Lung (tissue), 12 donors: ENCODE data around the gene RNPEPL1. TPM values are rescaled to one million over a fixed set of nuclear protein-coding genes. Genes with fewer than 3 reads are reported as not detected.

ENCODE experiments used
- ATAC-seq: fragments of 200-7000 bp; cut with Tn5 transposase; one replicate; pipeline ENCODE4 v1.9.1; 2020; ENCODE audit warnings: moderate number of reproducible peaks; ENCODE audit not compliant: insufficient read depth, low FRiP score
- DNase-seq, 3 donors: peaks; one replicate each; pipeline ENCODE4 v3.0.0-alpha.2; 2013 to 2017
- H3K27ac ChIP-seq, 2 donors: one replicate each; pipeline ENCODE4 v1.5.1; 2013; ENCODE audit warnings: mild to moderate bottlenecking in 2 of 2, moderate library complexity in 2 of 2, control low read depth in 1 of 2, inconsistent platforms in 1 of 2, low read depth in 1 of 2, low read length in 1 of 2
- H3K27me3 ChIP-seq, 3 donors: one replicate each; pipeline ENCODE4 v1.5.1; 2013; ENCODE audit warnings: low read length in 2 of 3; ENCODE audit not compliant: control insufficient read depth in 3 of 3, insufficient read depth in 3 of 3
- H3K36me3 ChIP-seq, 4 donors: one replicate each; pipeline ENCODE4 v1.5.1; 2013; ENCODE audit warnings: low read length in 4 of 4, mild to moderate bottlenecking in 1 of 4, moderate library complexity in 1 of 4; ENCODE audit not compliant: control insufficient read depth in 4 of 4, insufficient read depth in 4 of 4
- H3K4me1 ChIP-seq, 5 donors: one replicate each; pipeline ENCODE4 v1.5.1; 2013; ENCODE audit warnings: low read length in 5 of 5, mild to moderate bottlenecking in 2 of 5, moderate library complexity in 1 of 5; ENCODE audit not compliant: control insufficient read depth in 5 of 5, insufficient read depth in 5 of 5
- H3K4me3 ChIP-seq: one replicate; pipeline ENCODE4 v1.5.1; 2013; ENCODE audit warnings: mild to moderate bottlenecking, control low read depth, moderate library complexity
- H3K9ac ChIP-seq, 2 donors: one replicate each; pipeline ENCODE4 v1.5.1; 2013; ENCODE audit warnings: low read length in 2 of 2, control low read depth in 1 of 2; ENCODE audit not compliant: insufficient read depth in 1 of 2
- H3K9me3 ChIP-seq, 4 donors: one replicate each; pipeline ENCODE4 v1.5.1; 2013; ENCODE audit warnings: low read length in 3 of 4, mild to moderate bottlenecking in 1 of 4, moderate library complexity in 1 of 4; ENCODE audit not compliant: control insufficient read depth in 4 of 4, insufficient read depth in 3 of 4
- CTCF ChIP-seq: IDR thresholded peaks from 2 replicates; pipeline ENCODE4 v1.5.1; 2012; ENCODE audit warnings: mild to moderate bottlenecking; ENCODE audit errors: control extremely low read depth, extremely low read depth
- WGBS, 2 donors: extraction: QIAGEN DNeasy Blood & Tissue Kit; methylation state at CpG; one replicate each; pipeline ENCODE4 v1.1.7; 2013; 5-methylcytosine and 5-hydroxymethylcytosine counted together
- polyA plus RNA-seq, 2 donors: library from polyadenylated mRNA; stranded (reverse); fragments of 200-250 nt; gene quantifications; one replicate each; pipeline ENCODE4 v1.2.1, GENCODE V29; 2013
- total RNA-seq, 2 donors: library from RNA; depleted of rRNA in 1 of 2; stranded (reverse); fragments of >200 nt in 1 of 2; gene quantifications; one replicate each; pipeline ENCODE4 v1.2.1, GENCODE V29; 2014 to 2021
- donor health status: control.
- donor health status: control.
- donor health status: Bipolar disorder and iron deficiency.
- donor health status: healthy.
- donor health status: DM: yes; HTN: yes; CAD: no.

The RNPEPL1 gene
- total and polyA plus RNA-seq, 4 donors = 24.5 to 235 (median 88.2) TPM

- Histone ChIP-seq H3K4me3 (no peak overlapping the region), H3K36me3 (peaks cover 0 to 50% (median 2%) of the 10 kb centered on the region in 4 donors), H3K27ac (peak overlapping the region in 1 of 2 donors; percentile 95), H3K9me3 (no peaks in the 10 kb centered on the region), H3K4me1 (peaks cover 0 to 17% (median 0%) of the 10 kb centered on the region in 5 donors), H3K9ac (no peak overlapping the region), H3K27me3 (no peaks in the 10 kb centered on the region)
- DNase-seq (no peak), ATAC-seq (no peak)
- 83 to 88% methylated on average over 11 to 12 of the region's 12 CpGs for WGBS, 2 donors
- TF ChIP-seq CTCF = no peak
These were observed 10.9 kb downstream of the RNPEPL1 start for GRCh38 chr2:240579071-240579762.

GRCh38 chr2:240579771-240580614 lies 11.7 kb downstream of the RNPEPL1 start:
- no peaks in the 10 kb centered on the region for H3K27me3 ChIP-seq
- WGBS, 2 donors = 36 to 44% methylated on average over 27 of the region's 27 CpGs
- peaks cover 0 to 42% (median 2%) of the 10 kb centered on the region in 4 donors for H3K36me3 ChIP-seq
- DNase-seq (no peak), ATAC-seq (peak; percentile 64)
- H3K9me3 ChIP-seq = no peaks in the 10 kb centered on the region
- H3K27ac ChIP-seq = peak overlapping the region; percentile 63 to 95
- H3K4me3 ChIP-seq = no peak overlapping the region
- peaks cover 0 to 24% (median 2%) of the 10 kb centered on the region in 5 donors for H3K4me1 ChIP-seq
- peak; percentile 17 for TF ChIP-seq CTCF
- H3K9ac ChIP-seq = no peak overlapping the region

DNA sequence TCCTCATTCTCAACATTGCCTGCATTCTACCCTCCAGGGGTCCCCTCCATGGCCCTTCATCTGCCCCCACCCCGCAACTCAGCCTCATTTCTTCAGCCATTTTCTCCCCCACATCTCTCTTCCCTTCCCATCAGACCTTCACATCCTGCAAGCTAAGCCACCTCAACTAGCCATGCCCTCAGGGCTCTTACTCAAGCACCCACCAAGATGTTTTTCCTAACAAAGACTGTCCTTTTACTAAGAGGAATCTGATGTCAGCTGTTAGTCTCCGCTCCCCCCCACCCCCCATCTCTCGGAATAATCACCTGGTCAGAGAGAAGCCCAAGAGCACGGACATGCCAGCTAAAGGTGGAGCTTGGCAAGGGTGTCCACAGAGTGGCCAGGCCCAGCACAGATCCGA lies 13.5 kb downstream of the RNPEPL1 start:
- H3K36me3 ChIP-seq = peaks cover 0 to 25% (median 3%) of the 10 kb centered on the region in 4 donors
- no peak overlapping the region for H3K9ac ChIP-seq
- ATAC-seq (no peak), DNase-seq (no peak)
- H3K9me3 ChIP-seq = no peaks in the 10 kb centered on the region
- H3K4me1 ChIP-seq = peaks cover 0 to 31% (median 8%) of the 10 kb centered on the region in 5 donors
- no peaks in the 10 kb centered on the region for H3K27me3 ChIP-seq
- no peak overlapping the region for H3K4me3 ChIP-seq
- no peak overlapping the region for H3K27ac ChIP-seq
- WGBS, 2 donors = 97 to 100% methylated on average over 5 of the region's 5 CpGs
- no peak for TF ChIP-seq CTCF
